WTC11 (cell line): ENCODE measurements around the gene TNS3. TPM values are rescaled to one million over a fixed set of nuclear protein-coding genes. Genes with fewer than 3 reads are reported as not detected.

ENCODE experiments used
- ATAC-seq: fragments of 200-7000 bp; cut with Tn5 transposase; 2 replicates; pipeline ENCODE4 v1.10.0; 2021; ENCODE audit warnings: mild to moderate bottlenecking, moderate library complexity
- CTCF ChIA-PET: fragments of 300-600 bp; sonication (Branson Sonifier 250); formaldehyde crosslinking; loops from one replicate; lab custom pipeline; 2021; ENCODE audit warnings: antibody characterized with exemption; lab: Charles Lee
- POLR2A ChIA-PET: fragments of 350-600 bp; sonication (Branson Sonifier 250); formaldehyde crosslinking; loops from one replicate; lab custom pipeline; 2021; ENCODE audit warnings: antibody characterized with exemption; lab: Charles Lee
- DNase-seq: peaks from one replicate; pipeline ENCODE4 v3.0.0; 2021; ENCODE audit warnings: low spot score
- H3K27ac Mint-ChIP-seq: 2 replicates; pipeline ENCODE4 v1.8.0; 2021; ENCODE audit warnings: mixed read lengths
- H3K27me3 Mint-ChIP-seq: 2 replicates; pipeline ENCODE4 v1.8.0; 2021; ENCODE audit warnings: low read depth, mild to moderate bottlenecking, moderate library complexity, mixed read lengths
- H3K36me3 Mint-ChIP-seq: 2 replicates; pipeline ENCODE4 v1.8.0; 2021; ENCODE audit warnings: mixed read lengths
- H3K4me1 Mint-ChIP-seq: 2 replicates; pipeline ENCODE4 v1.8.0; 2022; ENCODE audit warnings: mixed read lengths
- H3K4me3 Mint-ChIP-seq: 2 replicates; pipeline ENCODE4 v1.8.0; 2021; ENCODE audit warnings: mild to moderate bottlenecking, moderate library complexity, mixed read lengths
- H3K9me3 Mint-ChIP-seq: 2 replicates; pipeline ENCODE4 v1.8.0; 2021; ENCODE audit warnings: mixed read lengths
- AR ChIP-seq: fragments of 250-450 bp; sonication (Bioruptor Pico); IDR thresholded peaks from 2 replicates; pipeline ENCODE4 v1.9.0; 2021; ENCODE audit warnings: mild to moderate bottlenecking
- ARID4B ChIP-seq: sonication (generic); formaldehyde crosslinking; IDR thresholded peaks from 2 replicates; pipeline ENCODE4 v1.8.0; 2023; ENCODE audit warnings: missing genetic modification reagents, mild to moderate bottlenecking, borderline replicate concordance
- CDX4 ChIP-seq: fragments of 250-450 bp; sonication (Bioruptor Pico); IDR thresholded peaks from 2 replicates; pipeline ENCODE4 v1.9.0; 2021; ENCODE audit warnings: moderate library complexity, mild to moderate bottlenecking, inconsistent platforms, borderline replicate concordance
- CREB1 ChIP-seq: sonication (generic); formaldehyde crosslinking; IDR thresholded peaks from 2 replicates; pipeline ENCODE4 v1.8.0; 2023; ENCODE audit warnings: mild to moderate bottlenecking, missing genetic modification reagents
- CTCF ChIP-seq: fragments of 200-600 bp; IDR thresholded peaks from 2 replicates; pipeline ENCODE4 v1.8.0; 2022; ENCODE audit warnings: antibody characterized with exemption
- ESRRA ChIP-seq: sonication (generic); formaldehyde crosslinking; IDR thresholded peaks from 2 replicates; pipeline ENCODE4 v1.8.1; 2022; ENCODE audit warnings: mild to moderate bottlenecking, missing genetic modification reagents, borderline replicate concordance
- ETV6 ChIP-seq: sonication (generic); formaldehyde crosslinking; IDR thresholded peaks from 2 replicates; pipeline ENCODE4 v1.8.1; 2022; ENCODE audit warnings: mild to moderate bottlenecking, missing genetic modification reagents
- HMGA2 ChIP-seq: fragments of 250-450 bp; sonication (Bioruptor Pico); IDR thresholded peaks from 2 replicates; pipeline ENCODE4 v1.4.0; 2021; ENCODE audit warnings: mild to moderate bottlenecking, moderate library complexity
- IRF1 ChIP-seq: sonication (generic); formaldehyde crosslinking; IDR thresholded peaks from 2 replicates; pipeline ENCODE4 v1.8.0; 2023; ENCODE audit warnings: missing genetic modification reagents
- IRF2 ChIP-seq: sonication (generic); formaldehyde crosslinking; IDR thresholded peaks from 2 replicates; pipeline ENCODE4 v1.8.0; 2022; ENCODE audit warnings: low read depth, missing genetic modification reagents, borderline replicate concordance
- JUN ChIP-seq: sonication (generic); formaldehyde crosslinking; IDR thresholded peaks from 2 replicates; pipeline ENCODE4 v1.8.0; 2023; ENCODE audit warnings: mild to moderate bottlenecking, missing genetic modification reagents
- MYBL2 ChIP-seq: sonication (generic); formaldehyde crosslinking; IDR thresholded peaks from 2 replicates; pipeline ENCODE4 v1.8.1; 2023; ENCODE audit warnings: mild to moderate bottlenecking, moderate library complexity, missing genetic modification reagents
- NFE2L1 ChIP-seq: sonication (generic); formaldehyde crosslinking; IDR thresholded peaks from 2 replicates; pipeline ENCODE4 v1.8.1; 2023; ENCODE audit warnings: missing genetic modification reagents
- NR2C2 ChIP-seq: sonication (generic); formaldehyde crosslinking; IDR thresholded peaks from 2 replicates; pipeline ENCODE4 v1.8.0; 2022; ENCODE audit warnings: mild to moderate bottlenecking, missing genetic modification reagents
- SMAD4 ChIP-seq: sonication (generic); formaldehyde crosslinking; IDR thresholded peaks from 2 replicates; pipeline ENCODE4 v1.8.0; 2022; ENCODE audit warnings: mild to moderate bottlenecking, missing genetic modification reagents
- SOX15 ChIP-seq: fragments of 250-450 bp; sonication (Bioruptor Pico); IDR thresholded peaks from 2 replicates; pipeline ENCODE4 v1.9.0; 2021; ENCODE audit warnings: mild to moderate bottlenecking
- TP53 ChIP-seq: sonication (generic); formaldehyde crosslinking; IDR thresholded peaks from 2 replicates; pipeline ENCODE4 v1.8.1; 2023; ENCODE audit warnings: mild to moderate bottlenecking, missing genetic modification reagents
- ZNF121 ChIP-seq: sonication (generic); formaldehyde crosslinking; IDR thresholded peaks from 2 replicates; pipeline ENCODE4 v1.8.0; 2023; ENCODE audit warnings: missing genetic modification reagents
- ZNF138 ChIP-seq: sonication (generic); formaldehyde crosslinking; conservative IDR thresholded peaks from 2 replicates; pipeline ENCODE4 v1.8.1; 2022; ENCODE audit warnings: mild to moderate bottlenecking, moderate library complexity, missing genetic modification reagents
- ZNF317 ChIP-seq: sonication (generic); formaldehyde crosslinking; IDR thresholded peaks from 2 replicates; pipeline ENCODE4 v1.8.1; 2023; ENCODE audit warnings: low read depth, mild to moderate bottlenecking, moderate library complexity, missing genetic modification reagents, borderline replicate concordance
- total RNA-seq: library from RNA; stranded (reverse); gene quantifications from 3 replicates; pipeline ENCODE4 v1.2.3, GENCODE V29; 2021

TNS3 gene
- total RNA-seq, 1 experiment from 2014 or later = 37.7 TPM

GRCh38 chr7:47389171-47389922 is 192.6 kb downstream of the TNS3 start:
- no peaks in the 10 kb centered on the region for H3K36me3 Mint-ChIP-seq
- H3K27me3 Mint-ChIP-seq = no peaks in the 10 kb centered on the region
- H3K27ac Mint-ChIP-seq = no peak overlapping the region
- ChIA-PET CTCF (no interaction called here), POLR2A (no interaction called here)
- ATAC-seq = no peak
- H3K4me1 Mint-ChIP-seq = no peaks in the 10 kb centered on the region
- H3K9me3 Mint-ChIP-seq = no peaks in the 10 kb centered on the region
- H3K4me3 Mint-ChIP-seq = no peak overlapping the region
- TF ChIP-seq HMGA2 (CRISPR knock-in tag) (no peak), ZNF317 (CRISPR knock-in tag) (no peak), NFE2L1 (CRISPR knock-in tag) (no peak), SOX15 (CRISPR knock-in tag) (no peak), CREB1 (CRISPR knock-in tag) (no peak), JUN (CRISPR knock-in tag) (no peak), ESRRA (CRISPR knock-in tag) (no peak)
- DNase-seq = no peak

GRCh38 chr7:47387506-47387905 is 194.4 kb downstream of the TNS3 start:
- ChIA-PET POLR2A (no interaction called here), CTCF (no interaction called here)
- no peak overlapping the region for H3K4me3 Mint-ChIP-seq
- DNase-seq (no peak), ATAC-seq (no peak)
- H3K4me1 Mint-ChIP-seq = no peaks in the 10 kb centered on the region
- TF ChIP-seq AR (CRISPR knock-in tag) = no peak
- no peak for TF ChIP-seq SMAD4
- no peak for TF ChIP-seq MYBL2 (CRISPR knock-in tag)
- H3K27me3 Mint-ChIP-seq = no peaks in the 10 kb centered on the region
- no peak overlapping the region for H3K27ac Mint-ChIP-seq
- no peaks in the 10 kb centered on the region for H3K9me3 Mint-ChIP-seq
- no peaks in the 10 kb centered on the region for H3K36me3 Mint-ChIP-seq

GRCh38 chr7:47386273-47386835 is 195.6 kb downstream of the TNS3 start:
- H3K36me3 Mint-ChIP-seq = no peaks in the 10 kb centered on the region
- CTCF ChIA-PET = interaction anchor here (1.1 to 1.7 kb wide), 2 partner anchors 17 to 433 kb away, joined by 5 read pairs; no protein-coding TSS in a partner anchor
- no peak for DNase-seq

More at GRCh38 chr7:47386273-47386835, 195.6 kb downstream of the TNS3 start:
- Mint-ChIP-seq H3K4me1 (peaks cover 3% of the 10 kb centered on the region), H3K27ac (no peak overlapping the region), H3K9me3 (no peaks in the 10 kb centered on the region), H3K27me3 (no peaks in the 10 kb centered on the region)
- TF ChIP-seq ARID4B (CRISPR knock-in tag) = no peak
- no peak for TF ChIP-seq SMAD4
- no peak for TF ChIP-seq CREB1 (CRISPR knock-in tag)
- TF ChIP-seq TP53 (CRISPR knock-in tag) = no peak
- no peak for TF ChIP-seq NR2C2 (CRISPR knock-in tag)
- TF ChIP-seq ZNF138 (CRISPR knock-in tag) = no peak
- no peak for TF ChIP-seq IRF1 (CRISPR knock-in tag)
- no peak for TF ChIP-seq CDX4 (CRISPR knock-in tag)
- no peak for TF ChIP-seq CTCF
- no peak for TF ChIP-seq ETV6 (CRISPR knock-in tag)
- TF ChIP-seq ZNF121 (CRISPR knock-in tag) = no peak
- TF ChIP-seq IRF2 (CRISPR knock-in tag) = no peak
- TF ChIP-seq, all 79 proteins: peak for 0
- POLR2A ChIA-PET = no interaction called here
- H3K4me3 Mint-ChIP-seq = no peak overlapping the region
- no peak for ATAC-seq
